Psoas muscle (tissue), 8 donors: Measurements from ENCODE around the gene HOXB9. TPM values are rescaled to one million over a fixed set of nuclear protein-coding genes. Genes with fewer than 3 reads are reported as not detected.

Experiments used
- ATAC-seq, 4 donors: fragments of 200-7000 bp; cut with Tn5 transposase; one replicate each; pipeline ENCODE4 v1.9.1; 2020; ENCODE audit warnings: moderate library complexity in 3 of 4, mild to moderate bottlenecking in 2 of 4
- DNase-seq, 2 donors: peaks; one replicate each; pipeline ENCODE4 v3.0.0-alpha.2; 2020
- H3K27ac ChIP-seq: fragments of 200-600 bp; one replicate; pipeline ENCODE4 v1.8.0; 2022
- H3K27me3 ChIP-seq, 3 donors: fragments of 200-600 bp in 1 of 3; one replicate each; pipeline versions ENCODE4 v1.6.1 to v1.8.0; 2013 to 2022; ENCODE audit warnings: low read length in 2 of 3, mild to moderate bottlenecking in 2 of 3, moderate library complexity in 1 of 3; ENCODE audit not compliant: insufficient read depth in 3 of 3
- H3K36me3 ChIP-seq, 2 donors: fragments of 200-600 bp in 1 of 2; one replicate each; pipeline versions ENCODE4 v1.6.1 to v1.8.0; 2013 to 2022; ENCODE audit warnings: low read depth in 1 of 2, mild to moderate bottlenecking in 1 of 2, moderate library complexity in 1 of 2; ENCODE audit not compliant: insufficient read depth in 1 of 2
- H3K4me1 ChIP-seq: fragments of 200-600 bp; one replicate; pipeline ENCODE4 v1.8.0; 2022
- H3K4me3 ChIP-seq: fragments of 200-600 bp; one replicate; pipeline ENCODE4 v1.8.0; 2022; ENCODE audit warnings: mild to moderate bottlenecking
- H3K9me3 ChIP-seq: fragments of 200-600 bp; one replicate; pipeline ENCODE4 v1.8.0; 2022
- CTCF ChIP-seq: fragments of 200-600 bp; IDR thresholded peaks from one replicate; pipeline ENCODE4 v1.8.0; 2022; ENCODE audit warnings: antibody characterized with exemption
- whole genome bisulfite sequencing, 3 donors: extraction: QIAGEN DNeasy Blood & Tissue Kit; methylation state at CpG; one replicate each; pipeline versions ENCODE4 v1.1.6 to v1.1.7; 2013; 5-methylcytosine and 5-hydroxymethylcytosine counted together
- intact Hi-C, 2 donors: fragments of 100-400 bp; cut with DNase I; formaldehyde crosslinking; loops; one replicate each; pipeline versions ENCODE4 v1.11.0 to v1.14.2; 2022
- polyA plus RNA-seq, 3 donors: library from polyadenylated mRNA; stranded (reverse); fragments of 200-250 nt; gene quantifications; one replicate each; pipeline ENCODE4 v1.2.3, GENCODE V29; 2013
- total RNA-seq, 4 donors: library from RNA; stranded (reverse); fragmentation: NEBNext Ultra II Directional in 2 of 4; extraction: Animal tissue kit (Norgen Biotek cat#: 25700) in 2 of 4; gene quantifications; one replicate each; pipeline versions ENCODE4 v1.2.1 to v1.2.4, GENCODE V29; 2021 to 2023
- donor health status: healthy with polysubstance abuse.
- donor health status: DM: no; HTN: no; CAD: no; lungs with moderate emphysema.
- donor health status: Bipolar disorder and iron deficiency.
- donor health status: healthy.
- donor health status: DM: yes; HTN: yes; CAD: no.
- donor health status: DM: no; HTN: no; CAD: no.
- donor health status: DM: no; HTN: no; CAD: no.
- donor health status: DM: yes; HTN: yes; CAD: no.

Gene HOXB9
- total and polyA plus RNA-seq, 7 donors = 0.01 to 0.10 (median 0.03) TPM; not detected in 4

GRCh38 chr17:48621410-48622392 lies 4.5 kb downstream of the HOXB9 start:
- H3K4me1 ChIP-seq = peaks cover 18% of the 10 kb centered on the region
- H3K4me3 ChIP-seq = no peak overlapping the region
- no peak for DNase-seq
- H3K9me3 ChIP-seq = no peaks in the 10 kb centered on the region
- H3K27ac ChIP-seq = no peak overlapping the region
- 23 to 26% (median 24%) methylated on average over 41 of the region's 41 CpGs for WGBS, 3 donors
- intact Hi-C loops = no loop called here
- no peak for ATAC-seq
- peaks cover 10 to 98% (median 57%) of the 10 kb centered on the region in 3 donors for H3K27me3 ChIP-seq
- H3K36me3 ChIP-seq = no peaks in the 10 kb centered on the region
- TF ChIP-seq CTCF = no peak

- WGBS, 3 donors = 43 to 60% (median 50%) methylated on average over 6 of the region's 6 CpGs
- Histone ChIP-seq H3K27me3 (peaks cover 10 to 98% (median 53%) of the 10 kb centered on the region in 3 donors), H3K36me3 (no peaks in the 10 kb centered on the region), H3K9me3 (no peaks in the 10 kb centered on the region), H3K27ac (no peak overlapping the region), H3K4me1 (peaks cover 8% of the 10 kb centered on the region), H3K4me3 (no peak overlapping the region)
- no peak for TF ChIP-seq CTCF
- intact Hi-C loops = no loop called here
- DNase-seq = no peak
- no peak for ATAC-seq
Measured at GRCh38 chr17:48620461-48621139, 5.6 kb downstream of the HOXB9 start.

GRCh38 chr17:48619826-48620449 lies 6.2 kb downstream of the HOXB9 start:
- no peak overlapping the region for H3K27ac ChIP-seq
- peaks cover 2% of the 10 kb centered on the region for H3K4me1 ChIP-seq
- no peaks in the 10 kb centered on the region for H3K36me3 ChIP-seq
- peaks cover 10 to 97% (median 49%) of the 10 kb centered on the region in 3 donors for H3K27me3 ChIP-seq
- no peak for TF ChIP-seq CTCF
- WGBS, 3 donors = 38 to 48% (median 42%) methylated on average over 32 of the region's 32 CpGs
- no peak overlapping the region for H3K4me3 ChIP-seq
- H3K9me3 ChIP-seq = no peaks in the 10 kb centered on the region
- ATAC-seq = no peak
- intact Hi-C loops = loop anchor here (2.0 to 5.0 kb wide), 5 partner anchors 268 to 313 kb away; no protein-coding TSS in a partner anchor
- DNase-seq = no peak

DNA sequence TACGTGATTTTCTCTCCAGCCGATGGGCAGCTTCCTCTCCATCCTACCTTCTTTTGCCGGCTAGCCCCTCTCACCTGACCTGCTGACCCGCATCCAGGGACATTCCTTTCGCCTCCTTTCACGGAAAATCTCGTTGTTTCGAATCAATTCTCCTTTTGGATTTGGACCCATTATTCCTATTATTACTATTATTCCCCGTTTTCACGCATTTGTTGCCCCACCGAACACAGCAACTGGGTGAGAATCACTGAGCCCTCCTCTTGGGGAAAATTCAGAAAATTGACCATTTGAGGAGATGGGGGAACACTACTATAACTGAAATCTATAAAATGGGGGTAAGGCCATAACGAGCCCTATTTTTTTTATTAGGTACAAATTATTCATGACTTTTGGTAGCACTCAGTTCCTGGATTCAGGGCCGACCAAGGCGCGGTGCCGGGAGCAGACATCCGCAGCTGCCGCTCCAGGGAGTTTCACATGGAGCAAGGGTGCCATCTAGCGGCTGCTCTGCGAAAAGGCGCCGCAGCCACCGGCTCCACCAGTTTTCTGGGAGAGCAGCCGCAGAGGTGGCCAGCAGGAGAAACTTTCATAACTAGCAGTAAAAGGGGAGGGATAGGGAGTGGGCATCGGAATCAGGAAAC lies 7.8 kb downstream of the HOXB9 start:
- Histone ChIP-seq H3K9me3 (no peaks in the 10 kb centered on the region), H3K4me3 (peak overlapping the region; percentile 15), H3K4me1 (peaks cover 4% of the 10 kb centered on the region), H3K36me3 (no peaks in the 10 kb centered on the region), H3K27me3 (peaks cover 10 to 97% (median 53%) of the 10 kb centered on the region in 3 donors), H3K27ac (no peak overlapping the region)
- TF ChIP-seq CTCF = peak; percentile 99
- ATAC-seq (peak; percentile 87 to 97 (median 94)), DNase-seq (peak; percentile 84 to 93)
- WGBS, 3 donors = 4 to 6% (median 5%) methylated on average over 25 of the region's 25 CpGs
- intact Hi-C loops = loop anchor here (2.0 to 5.0 kb wide), 5 partner anchors 266 to 312 kb away; no protein-coding TSS in a partner anchor
